Upper lobe of right lung (tissue), 1 donor: Measurements from ENCODE around the gene OR10J5. TPM values are rescaled to one million over a fixed set of nuclear protein-coding genes. Genes with fewer than 3 reads are reported as not detected.
"Not testable (repeated sequence)": the region's sequence is repeated elsewhere in the genome, so short reads cannot be mapped to it uniquely, and the experiment has no call there.

ENCODE experiments used
- ATAC-seq: fragments of 200-7000 bp; cut with Tn5 transposase; one replicate; pipeline ENCODE4 v1.9.1; 2020; ENCODE audit warnings: mild to moderate bottlenecking, moderate library complexity
- DNase-seq: peaks from one replicate; pipeline ENCODE4 v3.0.0-alpha.2; 2020
- H3K27ac ChIP-seq: fragments of 200-600 bp; one replicate; pipeline ENCODE4 v1.8.0; 2022
- H3K27me3 ChIP-seq: fragments of 200-600 bp; one replicate; pipeline ENCODE4 v1.8.0; 2022; ENCODE audit warnings: mild to moderate bottlenecking
- H3K36me3 ChIP-seq: fragments of 200-600 bp; one replicate; pipeline ENCODE4 v1.8.0; 2022
- H3K4me1 ChIP-seq: fragments of 200-600 bp; one replicate; pipeline ENCODE4 v1.8.0; 2022
- H3K4me3 ChIP-seq: fragments of 200-600 bp; one replicate; pipeline ENCODE4 v1.8.0; 2022; ENCODE audit warnings: mild to moderate bottlenecking
- H3K9me3 ChIP-seq: fragments of 200-600 bp; one replicate; pipeline ENCODE4 v1.8.0; 2022
- intact Hi-C: fragments of 100-400 bp; cut with DNase I; formaldehyde crosslinking; loops from one replicate; pipeline ENCODE4 v1.11.0; 2022
- total RNA-seq: library from RNA; stranded (reverse); fragmentation: NEBNext Ultra II Directional; extraction: Animal tissue kit (Norgen Biotek cat#: 25700); gene quantifications from one replicate; pipeline ENCODE4 v1.2.1, GENCODE V29; 2021
- TF ChIP-seq, protein P1 (sequence below): fragments of 200-600 bp; IDR thresholded peaks from one replicate; pipeline ENCODE4 v1.8.0; 2022; ENCODE audit warnings: antibody characterized with exemption
- donor health status: DM: no; HTN: yes; CAD: no; lungs with severe emphysema.

OR10J5 gene
- total RNA-seq, 1 donor from 2014 or later = not detected

DNA sequence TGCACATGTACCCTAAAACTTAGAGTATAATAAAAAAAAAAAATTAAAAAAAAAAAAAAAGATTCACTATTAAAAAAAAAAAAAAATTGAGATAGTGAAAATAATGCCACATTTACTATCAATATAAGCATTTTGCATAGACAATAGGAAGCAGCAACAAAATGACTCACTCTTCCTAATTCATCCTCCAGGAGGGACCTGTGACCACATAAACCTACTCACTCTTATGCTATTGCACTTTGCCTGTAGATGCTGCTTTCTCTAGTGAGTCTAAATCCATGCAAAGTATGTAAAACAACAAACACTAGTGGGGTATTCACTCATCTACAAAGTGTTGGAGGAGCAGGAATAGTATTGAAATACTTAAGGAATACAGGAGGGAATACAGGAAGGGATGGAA is 2.9 kb downstream of the OR10J5 start:
- intact Hi-C loops = no loop called here
- Histone ChIP-seq H3K9me3 (no peaks in the 10 kb centered on the region), H3K27me3 (no peaks in the 10 kb centered on the region), H3K4me1 (no peaks in the 10 kb centered on the region), H3K36me3 (no peaks in the 10 kb centered on the region), H3K27ac (no peak overlapping the region), H3K4me3 (no peak overlapping the region)
- TF ChIP-seq, protein P1, sequence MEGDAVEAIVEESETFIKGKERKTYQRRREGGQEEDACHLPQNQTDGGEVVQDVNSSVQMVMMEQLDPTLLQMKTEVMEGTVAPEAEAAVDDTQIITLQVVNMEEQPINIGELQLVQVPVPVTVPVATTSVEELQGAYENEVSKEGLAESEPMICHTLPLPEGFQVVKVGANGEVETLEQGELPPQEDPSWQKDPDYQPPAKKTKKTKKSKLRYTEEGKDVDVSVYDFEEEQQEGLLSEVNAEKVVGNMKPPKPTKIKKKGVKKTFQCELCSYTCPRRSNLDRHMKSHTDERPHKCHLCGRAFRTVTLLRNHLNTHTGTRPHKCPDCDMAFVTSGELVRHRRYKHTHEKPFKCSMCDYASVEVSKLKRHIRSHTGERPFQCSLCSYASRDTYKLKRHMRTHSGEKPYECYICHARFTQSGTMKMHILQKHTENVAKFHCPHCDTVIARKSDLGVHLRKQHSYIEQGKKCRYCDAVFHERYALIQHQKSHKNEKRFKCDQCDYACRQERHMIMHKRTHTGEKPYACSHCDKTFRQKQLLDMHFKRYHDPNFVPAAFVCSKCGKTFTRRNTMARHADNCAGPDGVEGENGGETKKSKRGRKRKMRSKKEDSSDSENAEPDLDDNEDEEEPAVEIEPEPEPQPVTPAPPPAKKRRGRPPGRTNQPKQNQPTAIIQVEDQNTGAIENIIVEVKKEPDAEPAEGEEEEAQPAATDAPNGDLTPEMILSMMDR = no peak
- DNase-seq (no peak), ATAC-seq (no peak)

DNA sequence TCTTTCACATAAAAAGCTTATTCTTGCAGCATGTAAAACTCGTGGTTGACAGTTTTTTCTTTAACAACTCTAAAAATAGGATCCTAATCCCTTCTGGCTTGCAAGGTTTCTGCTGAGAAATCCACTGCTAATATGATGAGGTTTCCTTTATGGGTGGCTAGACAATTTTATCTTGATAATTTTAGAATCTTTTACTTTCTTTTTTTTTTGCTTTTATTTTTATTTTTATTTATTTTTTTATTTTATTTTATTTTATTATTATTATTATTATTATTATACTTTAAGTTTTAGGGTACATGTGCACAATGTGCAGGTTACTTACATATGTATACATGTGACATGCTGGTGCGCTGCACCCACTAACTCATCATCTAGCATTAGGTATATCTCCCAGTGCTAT is 11.0 kb downstream of the OR10J5 start:
- H3K4me1 ChIP-seq, intact Hi-C loops, H3K27me3 ChIP-seq, H3K9me3 ChIP-seq, DNase-seq, H3K27ac ChIP-seq, H3K36me3 ChIP-seq, H3K4me3 ChIP-seq, ATAC-seq: not testable (repeated sequence)

DNA sequence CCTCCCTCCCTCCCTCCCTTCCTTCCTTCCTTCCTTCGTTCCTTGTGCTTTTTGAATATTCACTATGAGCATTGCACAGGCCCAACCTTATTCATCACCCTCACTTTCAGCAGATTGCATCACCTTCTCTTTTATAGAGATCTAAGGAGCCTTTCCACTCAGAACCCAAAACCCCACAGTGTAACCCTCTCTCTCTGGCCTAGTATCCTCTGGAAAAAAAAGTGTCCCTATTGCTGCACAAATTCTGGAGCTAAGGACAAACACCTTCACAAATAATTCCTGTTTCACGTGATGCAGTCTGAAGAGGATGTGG is 25.6 kb downstream of the OR10J5 start:
- peaks cover 16% of the 10 kb centered on the region for H3K9me3 ChIP-seq
- ATAC-seq (no peak), DNase-seq (no peak)
- TF ChIP-seq, protein P1 = no peak
- H3K36me3 ChIP-seq = no peaks in the 10 kb centered on the region
- no peaks in the 10 kb centered on the region for H3K27me3 ChIP-seq
- no peaks in the 10 kb centered on the region for H3K4me1 ChIP-seq
- intact Hi-C loops = no loop called here
- H3K4me3 ChIP-seq = no peak overlapping the region
- H3K27ac ChIP-seq = no peak overlapping the region

DNA sequence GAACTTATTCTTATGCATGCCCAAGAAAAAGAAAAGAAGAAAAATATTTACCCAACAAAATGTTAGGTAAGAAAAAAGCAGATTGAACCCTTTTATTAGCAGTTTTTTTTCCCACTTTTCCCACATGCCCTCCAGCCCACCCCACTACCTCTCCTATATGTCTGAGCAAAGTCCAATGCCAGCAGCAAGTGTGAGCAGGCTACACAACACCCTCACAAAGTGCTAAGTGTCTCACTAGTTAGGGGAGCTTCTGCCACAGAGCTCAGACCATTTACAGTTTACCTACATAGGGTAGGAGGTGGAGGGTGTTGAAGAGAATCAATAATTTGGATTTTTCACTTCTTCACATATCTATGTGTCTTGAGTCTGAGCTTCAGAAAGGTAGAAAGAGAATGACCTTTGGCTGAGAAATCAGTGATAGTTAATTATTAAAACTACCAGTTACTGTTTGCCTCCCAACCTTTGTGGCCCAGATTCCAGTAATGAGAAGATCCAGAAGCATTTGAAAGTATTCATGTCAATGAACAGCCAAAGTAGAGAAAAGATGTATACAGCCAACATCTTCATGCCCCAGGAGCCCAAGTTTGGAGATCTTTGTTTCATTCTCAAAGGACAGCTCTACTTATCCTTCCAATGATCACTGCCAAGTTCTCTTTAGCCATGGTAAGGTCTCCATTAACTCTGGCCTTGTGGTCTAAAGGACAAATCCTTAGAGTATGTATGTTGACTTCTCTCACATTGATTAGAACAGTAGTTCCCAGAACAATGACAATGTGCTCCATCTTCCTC is 26.2 kb downstream of the OR10J5 start:
- H3K36me3 ChIP-seq = no peaks in the 10 kb centered on the region
- intact Hi-C loops = no loop called here
- no peak overlapping the region for H3K4me3 ChIP-seq
- DNase-seq (no peak), ATAC-seq (no peak)
- TF ChIP-seq, protein P1 = no peak
- H3K27ac ChIP-seq = no peak overlapping the region
- no peaks in the 10 kb centered on the region for H3K27me3 ChIP-seq
- H3K9me3 ChIP-seq = peaks cover 16% of the 10 kb centered on the region
- H3K4me1 ChIP-seq = no peaks in the 10 kb centered on the region

DNA sequence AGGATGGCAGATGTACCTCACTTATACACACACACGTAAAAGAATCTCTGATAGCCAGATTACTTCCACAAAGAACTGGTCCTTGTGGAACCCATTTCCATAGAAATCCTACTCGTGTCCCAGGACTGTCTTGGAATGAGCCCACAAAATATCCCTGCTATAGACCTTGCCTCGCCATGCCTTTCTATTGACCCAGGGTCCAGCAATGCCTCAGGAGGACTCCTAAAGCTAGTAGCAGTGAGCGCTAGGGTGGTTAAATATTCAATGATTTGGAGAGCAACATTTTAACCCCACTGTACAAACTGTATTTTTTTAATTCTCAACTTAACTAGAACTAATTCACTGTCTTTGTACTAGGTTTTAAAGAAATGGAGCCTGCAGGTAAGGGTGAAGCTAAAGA is 26.9 kb downstream of the OR10J5 start:
- intact Hi-C loops = no loop called here
- DNase-seq = no peak
- no peak overlapping the region for H3K4me3 ChIP-seq
- no peaks in the 10 kb centered on the region for H3K4me1 ChIP-seq
- H3K9me3 ChIP-seq = peaks cover 16% of the 10 kb centered on the region
- TF ChIP-seq, protein P1 = no peak
- H3K36me3 ChIP-seq = no peaks in the 10 kb centered on the region
- ATAC-seq = no peak
- no peaks in the 10 kb centered on the region for H3K27me3 ChIP-seq
- H3K27ac ChIP-seq = no peak overlapping the region

DNA sequence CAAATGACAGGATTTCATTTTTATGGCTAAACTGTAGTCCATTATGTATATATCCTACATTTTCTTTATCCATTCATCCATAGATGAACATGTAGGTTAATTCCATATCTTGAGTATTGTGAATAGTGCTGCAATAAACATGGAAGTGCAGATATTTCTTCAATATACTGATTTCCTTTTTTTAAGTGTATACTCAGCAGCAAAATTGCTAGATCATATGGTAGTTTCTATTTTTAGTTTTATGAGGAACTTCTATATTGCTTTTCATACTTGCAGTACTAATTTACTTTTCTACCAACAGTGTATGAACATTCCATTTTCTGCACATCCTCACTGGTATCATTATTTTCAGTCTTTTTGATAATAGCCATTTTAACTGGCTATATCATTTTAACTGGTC is 30.1 kb downstream of the OR10J5 start:
- H3K9me3 ChIP-seq = peaks cover 16% of the 10 kb centered on the region
- TF ChIP-seq, protein P1 = no peak
- no peak overlapping the region for H3K27ac ChIP-seq
- no peak for ATAC-seq
- no peak for DNase-seq
- no peak overlapping the region for H3K4me3 ChIP-seq
- H3K27me3 ChIP-seq = no peaks in the 10 kb centered on the region
- no peaks in the 10 kb centered on the region for H3K36me3 ChIP-seq
- H3K4me1 ChIP-seq = no peaks in the 10 kb centered on the region
- intact Hi-C loops = no loop called here
